SK-N-SH (cell line): ENCODE data around the gene ZMYND15.

Experiments
- FOXJ3 ChIP-seq: sonication (generic); formaldehyde crosslinking; IDR thresholded peaks from 2 replicates; pipeline ENCODE4 v1.5.1; 2020; ENCODE audit warnings: mild to moderate bottlenecking, missing genetic modification reagents
- GABPA ChIP-seq: IDR thresholded peaks from 2 replicates; pipeline ENCODE4 v1.4.0; 2012; ENCODE audit warnings: low read depth, mild to moderate bottlenecking
- IRF3 ChIP-seq: fragments of 150-350 bp; IDR thresholded peaks from 2 replicates; pipeline ENCODE4 v1.6.1; 2016; ENCODE audit warnings: mild to moderate bottlenecking, low read depth, low read length
- NRF1 ChIP-seq: IDR thresholded peaks from 2 replicates; pipeline ENCODE4 v1.6.1; 2012; ENCODE audit warnings: low read depth, mild to moderate bottlenecking, low read length
- RAD21 ChIP-seq: IDR thresholded peaks from 2 replicates; pipeline ENCODE4 v1.6.1; 2012; ENCODE audit warnings: mild to moderate bottlenecking, low read length
- RFX5 ChIP-seq: IDR thresholded peaks from 2 replicates; pipeline ENCODE4 v1.6.1; 2012; ENCODE audit warnings: mild to moderate bottlenecking, improper control_type of control experiment, low read length
- TCF12 ChIP-seq: IDR thresholded peaks from 2 replicates; pipeline ENCODE4 v1.4.0; 2012
- YY1 ChIP-seq: IDR thresholded peaks from 2 replicates; pipeline ENCODE4 v1.4.0; 2012; ENCODE audit warnings: low read depth, mild to moderate bottlenecking
- TF ChIP-seq, protein P1 (sequence below): fragments of 200-600 bp; sonication (generic); IDR thresholded peaks from 2 replicates; pipeline ENCODE4 v1.6.1; 2017; ENCODE audit warnings: antibody characterized with exemption, mild to moderate bottlenecking, moderate library complexity

GRCh38 chr17:4706121-4706520 is 33.5 kb upstream of the ZMYND15 start:
- TF ChIP-seq, protein P1, sequence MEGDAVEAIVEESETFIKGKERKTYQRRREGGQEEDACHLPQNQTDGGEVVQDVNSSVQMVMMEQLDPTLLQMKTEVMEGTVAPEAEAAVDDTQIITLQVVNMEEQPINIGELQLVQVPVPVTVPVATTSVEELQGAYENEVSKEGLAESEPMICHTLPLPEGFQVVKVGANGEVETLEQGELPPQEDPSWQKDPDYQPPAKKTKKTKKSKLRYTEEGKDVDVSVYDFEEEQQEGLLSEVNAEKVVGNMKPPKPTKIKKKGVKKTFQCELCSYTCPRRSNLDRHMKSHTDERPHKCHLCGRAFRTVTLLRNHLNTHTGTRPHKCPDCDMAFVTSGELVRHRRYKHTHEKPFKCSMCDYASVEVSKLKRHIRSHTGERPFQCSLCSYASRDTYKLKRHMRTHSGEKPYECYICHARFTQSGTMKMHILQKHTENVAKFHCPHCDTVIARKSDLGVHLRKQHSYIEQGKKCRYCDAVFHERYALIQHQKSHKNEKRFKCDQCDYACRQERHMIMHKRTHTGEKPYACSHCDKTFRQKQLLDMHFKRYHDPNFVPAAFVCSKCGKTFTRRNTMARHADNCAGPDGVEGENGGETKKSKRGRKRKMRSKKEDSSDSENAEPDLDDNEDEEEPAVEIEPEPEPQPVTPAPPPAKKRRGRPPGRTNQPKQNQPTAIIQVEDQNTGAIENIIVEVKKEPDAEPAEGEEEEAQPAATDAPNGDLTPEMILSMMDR: no peak
- TF ChIP-seq NRF1: no peak
- TF ChIP-seq FOXJ3 (CRISPR knock-in tag): no peak
- TF ChIP-seq YY1: no peak
- TF ChIP-seq TCF12: no peak
- no peak for TF ChIP-seq GABPA
- no peak for TF ChIP-seq RAD21
- TF ChIP-seq RFX5: no peak
- no peak for TF ChIP-seq IRF3
